IgD-negative memory B cell (primary cell): ENCODE measurements around the gene SP140. TPM values are rescaled to one million over a fixed set of nuclear protein-coding genes. Genes with fewer than 3 reads are reported as not detected.
A peak's percentile ranks its signal among the peaks of the same experiment; 100 is the strongest.
"Not testable (repeated sequence)": the region's sequence is repeated elsewhere in the genome, so short reads cannot be mapped to it uniquely, and the experiment has no call there.

ENCODE experiments used
- H3K27ac Mint-ChIP-seq, 3 donors: one replicate each; pipeline ENCODE4 v1.8.0; 2020 to 2022; ENCODE audit warnings: mild to moderate bottlenecking in 3 of 3, mixed read lengths in 3 of 3, moderate library complexity in 1 of 3
- H3K27me3 Mint-ChIP-seq: one replicate; pipeline ENCODE4 v1.8.0; 2021; ENCODE audit warnings: mixed read lengths
- H3K36me3 Mint-ChIP-seq: one replicate; pipeline ENCODE4 v1.8.0; 2020; ENCODE audit warnings: mild to moderate bottlenecking, mixed read lengths
- H3K4me1 Mint-ChIP-seq, 3 donors: one replicate each; pipeline ENCODE4 v1.8.0; 2020 to 2022; ENCODE audit warnings: mixed read lengths in 3 of 3, mild to moderate bottlenecking in 1 of 3
- H3K4me3 Mint-ChIP-seq, 4 donors: one replicate each; pipeline ENCODE4 v1.8.0; 2020 to 2022; ENCODE audit warnings: mild to moderate bottlenecking in 4 of 4, mixed read lengths in 4 of 4, moderate library complexity in 3 of 4
- H3K9me3 Mint-ChIP-seq, 3 donors: one replicate each; pipeline ENCODE4 v1.8.0; 2020 to 2021; ENCODE audit warnings: mixed read lengths in 3 of 3, mild to moderate bottlenecking in 1 of 3
- polyA plus RNA-seq: library from polyadenylated mRNA; unstranded; fragments of 300-500 nt; fragmentation: Illumina TruSeq; gene quantifications from one replicate; pipeline ENCODE4 v1.2.3, GENCODE V29; 2021

SP140 gene
- polyA plus RNA-seq, 1 donor from 2014 or later: 130 TPM

GRCh38 chr2:230335864-230336506, 110.4 kb downstream of the SP140 start:
- H3K9me3 Mint-ChIP-seq: no peaks in the 10 kb centered on the region
- peaks cover 24 to 48% (median 42%) of the 10 kb centered on the region in 3 donors for H3K4me1 Mint-ChIP-seq
- H3K4me3 Mint-ChIP-seq: peak overlapping the region in 2 of 4 donors; percentile 15 to 50
- H3K27me3 Mint-ChIP-seq: no peaks in the 10 kb centered on the region
- H3K36me3 Mint-ChIP-seq: peaks cover 15% of the 10 kb centered on the region
- peak overlapping the region; percentile 48 to 59 (median 59) for H3K27ac Mint-ChIP-seq

DNA sequence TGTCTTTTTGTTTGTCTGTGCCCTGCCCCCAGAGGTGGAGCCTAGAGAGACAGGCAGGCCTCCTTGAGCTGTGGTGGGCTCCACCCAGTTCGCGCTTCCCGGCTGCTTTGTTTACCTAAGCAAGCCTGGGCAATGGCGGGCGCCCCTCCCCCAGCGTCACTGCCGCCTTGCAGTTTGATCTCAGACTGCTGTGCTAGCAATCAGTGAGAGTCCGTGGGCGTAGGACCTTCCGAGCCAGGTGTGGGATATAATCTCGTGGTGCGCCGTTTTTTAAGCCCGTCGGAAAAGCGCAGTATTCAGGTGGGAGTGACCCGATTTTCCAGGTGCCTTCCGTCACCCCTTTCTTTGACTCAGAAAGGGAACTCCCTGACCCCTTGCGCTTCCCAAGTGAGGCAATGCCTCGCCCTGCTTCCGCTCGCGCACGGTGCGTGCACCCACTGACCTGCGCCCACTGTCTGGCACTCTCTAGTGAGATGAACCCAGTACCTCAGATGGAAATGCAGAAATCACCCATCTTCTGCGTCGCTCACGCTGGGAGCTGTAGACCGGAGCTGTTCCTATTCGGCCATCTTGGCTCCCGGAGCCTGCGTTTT, 116.5 kb downstream of the SP140 start:
- Mint-ChIP-seq H3K9me3 (peaks cover 8 to 35% (median 8%) of the 10 kb centered on the region in 3 donors), H3K4me1 (peaks cover 13 to 22% (median 18%) of the 10 kb centered on the region in 3 donors), H3K36me3 (peaks cover 34% of the 10 kb centered on the region)
- H3K27ac Mint-ChIP-seq, H3K27me3 Mint-ChIP-seq, H3K4me3 Mint-ChIP-seq: not testable (repeated sequence)

GRCh38 chr2:230343041-230343624, 117.6 kb downstream of the SP140 start:
- Mint-ChIP-seq H3K4me1 (peaks cover 20 to 30% (median 24%) of the 10 kb centered on the region in 3 donors), H3K9me3 (peaks cover 8 to 35% (median 8%) of the 10 kb centered on the region in 3 donors), H3K36me3 (peaks cover 35% of the 10 kb centered on the region), H3K4me3 (peak overlapping the region in 2 of 4 donors; percentile 8 to 37), H3K27ac (peak overlapping the region in 1 of 3 donors; percentile 3)
- not testable (repeated sequence) for H3K27me3 Mint-ChIP-seq

DNA sequence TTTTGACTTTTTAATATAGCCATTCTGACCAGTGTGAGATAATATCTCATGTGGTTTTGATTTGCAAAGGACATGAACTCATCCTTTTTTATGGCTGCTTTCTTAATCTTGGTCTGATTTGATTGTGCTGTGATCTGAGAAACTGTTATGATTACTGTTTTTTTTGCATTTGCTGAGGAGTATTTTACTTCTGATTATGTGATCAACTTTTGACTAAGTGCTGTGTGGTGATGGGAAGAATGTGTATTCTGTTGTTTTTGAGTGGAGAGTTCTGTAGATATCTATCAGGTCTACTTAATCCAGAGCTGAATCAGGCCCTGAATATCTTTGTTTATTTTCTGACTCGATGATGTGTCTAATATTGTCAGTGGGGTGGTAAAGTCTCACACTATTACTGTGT, 118.2 kb downstream of the SP140 start:
- Mint-ChIP-seq H3K4me1 (peaks cover 26 to 37% (median 30%) of the 10 kb centered on the region in 3 donors), H3K27me3 (no peaks in the 10 kb centered on the region), H3K9me3 (peaks cover 8 to 35% (median 8%) of the 10 kb centered on the region in 3 donors), H3K4me3 (peak overlapping the region in 2 of 4 donors; percentile 8 to 70), H3K27ac (no peak overlapping the region), H3K36me3 (peaks cover 35% of the 10 kb centered on the region)

GRCh38 chr2:230346465-230346864, 120.9 kb downstream of the SP140 start:
- Mint-ChIP-seq H3K27me3 (no peaks in the 10 kb centered on the region), H3K27ac (peak overlapping the region in 1 of 3 donors; percentile 41), H3K36me3 (peaks cover 34% of the 10 kb centered on the region), H3K4me3 (no peak overlapping the region), H3K4me1 (peaks cover 36 to 51% (median 40%) of the 10 kb centered on the region in 3 donors), H3K9me3 (peaks cover 8 to 35% (median 8%) of the 10 kb centered on the region in 3 donors)

DNA sequence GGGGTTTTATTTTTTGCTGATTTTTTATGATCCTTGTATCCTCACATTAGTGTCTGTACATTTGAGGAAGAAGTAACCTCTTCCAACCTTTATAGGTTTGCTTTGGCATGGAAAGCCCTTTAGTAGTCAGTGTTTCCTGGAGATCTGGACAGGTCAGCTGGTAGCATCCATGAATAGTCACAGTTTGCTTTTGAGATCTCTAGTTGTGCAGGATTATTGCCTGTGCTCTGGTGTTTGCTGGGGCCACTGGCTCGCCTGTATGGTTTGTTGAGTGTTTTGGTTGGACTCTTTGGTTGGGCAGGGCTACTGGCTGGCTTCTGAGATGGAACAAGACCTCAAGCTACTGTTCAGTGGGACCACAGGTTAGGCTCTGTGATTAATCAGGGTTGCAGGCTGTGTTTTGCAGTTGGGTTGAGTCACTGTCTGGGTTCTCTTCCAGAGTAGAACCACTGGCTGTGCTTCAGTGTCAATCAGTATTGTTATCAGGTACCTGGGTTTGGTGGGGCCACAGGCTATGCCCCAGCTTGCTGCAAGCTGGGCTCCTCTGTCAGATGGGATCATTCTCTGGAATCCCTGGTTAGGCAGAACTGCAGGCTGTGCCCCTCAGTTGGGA, 121.5 kb downstream of the SP140 start:
- Mint-ChIP-seq H3K9me3 (peaks cover 8 to 35% (median 8%) of the 10 kb centered on the region in 3 donors), H3K4me3 (peak overlapping the region in 2 of 4 donors; percentile 60 to 67), H3K36me3 (peaks cover 34% of the 10 kb centered on the region), H3K27me3 (no peaks in the 10 kb centered on the region), H3K4me1 (peaks cover 36 to 51% (median 40%) of the 10 kb centered on the region in 3 donors), H3K27ac (peak overlapping the region in 2 of 3 donors; percentile 13 to 72)

DNA sequence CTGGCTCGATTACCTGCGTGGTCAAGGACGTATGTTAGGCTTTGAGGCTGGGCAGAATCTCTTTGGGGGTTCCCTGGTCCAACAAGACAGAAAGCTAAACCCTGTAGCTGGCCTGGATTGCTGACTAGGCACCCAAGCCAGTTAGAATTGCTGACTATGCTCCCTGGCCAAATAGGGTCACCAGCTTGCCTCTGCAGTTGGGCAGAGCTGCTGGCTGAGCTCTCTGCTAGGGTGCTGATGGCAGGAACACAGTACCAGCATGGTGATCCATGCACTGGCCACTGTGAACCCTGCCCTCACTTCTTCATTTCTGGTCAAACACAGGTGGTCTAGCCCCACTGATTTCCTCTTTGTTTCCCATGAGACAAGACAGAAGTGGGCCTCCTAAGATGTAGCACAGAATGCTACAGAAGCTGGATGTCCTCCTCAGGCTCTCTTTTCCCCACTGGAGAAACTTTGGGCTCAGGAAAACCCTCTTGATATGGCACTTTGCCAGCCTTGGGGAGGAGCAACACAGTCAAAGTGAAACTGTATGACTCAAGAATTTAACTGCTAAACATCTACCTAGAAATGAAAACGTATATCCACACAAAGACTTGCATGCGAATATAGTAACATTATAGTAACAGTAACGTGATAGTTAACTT, 122.2 kb downstream of the SP140 start:
- Mint-ChIP-seq H3K9me3 (peaks cover 8 to 34% (median 8%) of the 10 kb centered on the region in 3 donors), H3K4me1 (peaks cover 33 to 44% (median 38%) of the 10 kb centered on the region in 3 donors), H3K4me3 (peak overlapping the region in 2 of 4 donors; percentile 69 to 88), H3K36me3 (peaks cover 31% of the 10 kb centered on the region), H3K27ac (peak overlapping the region; percentile 16 to 81 (median 72)), H3K27me3 (no peaks in the 10 kb centered on the region)

GRCh38 chr2:230348787-230349186, 123.3 kb downstream of the SP140 start:
- H3K4me3 Mint-ChIP-seq: no peak overlapping the region
- H3K9me3 Mint-ChIP-seq: peaks cover 6 to 27% (median 8%) of the 10 kb centered on the region in 3 donors
- H3K4me1 Mint-ChIP-seq: peaks cover 28 to 39% (median 33%) of the 10 kb centered on the region in 3 donors
- H3K27me3 Mint-ChIP-seq: no peaks in the 10 kb centered on the region
- H3K27ac Mint-ChIP-seq: peak overlapping the region in 1 of 3 donors; percentile 72
- H3K36me3 Mint-ChIP-seq: peaks cover 26% of the 10 kb centered on the region

DNA sequence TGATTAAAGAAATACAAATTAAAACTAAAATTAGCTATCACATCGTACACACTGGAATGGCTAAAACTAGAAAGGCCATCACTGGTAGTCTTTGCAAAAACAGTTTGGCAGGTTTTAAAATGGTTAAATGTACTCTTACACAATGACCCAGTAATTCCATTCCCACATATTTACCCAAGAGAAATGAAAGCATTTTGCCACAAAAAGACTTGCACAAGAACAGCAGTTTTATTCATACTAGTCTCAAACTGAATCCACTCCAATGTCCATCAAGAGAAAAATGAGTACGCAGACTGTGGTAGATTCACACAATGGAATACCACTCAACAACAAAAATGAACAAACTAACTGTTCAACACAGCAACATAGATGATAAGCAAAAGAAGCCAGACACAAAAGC, 130.5 kb downstream of the SP140 start:
- H3K4me3 Mint-ChIP-seq: no peak overlapping the region
- peaks cover 0 to 13% (median 2%) of the 10 kb centered on the region in 3 donors for H3K4me1 Mint-ChIP-seq
- peak overlapping the region in 1 of 3 donors; percentile 51 for H3K27ac Mint-ChIP-seq
- no peaks in the 10 kb centered on the region for H3K9me3 Mint-ChIP-seq
- no peaks in the 10 kb centered on the region for H3K27me3 Mint-ChIP-seq
- peaks cover 12% of the 10 kb centered on the region for H3K36me3 Mint-ChIP-seq

DNA sequence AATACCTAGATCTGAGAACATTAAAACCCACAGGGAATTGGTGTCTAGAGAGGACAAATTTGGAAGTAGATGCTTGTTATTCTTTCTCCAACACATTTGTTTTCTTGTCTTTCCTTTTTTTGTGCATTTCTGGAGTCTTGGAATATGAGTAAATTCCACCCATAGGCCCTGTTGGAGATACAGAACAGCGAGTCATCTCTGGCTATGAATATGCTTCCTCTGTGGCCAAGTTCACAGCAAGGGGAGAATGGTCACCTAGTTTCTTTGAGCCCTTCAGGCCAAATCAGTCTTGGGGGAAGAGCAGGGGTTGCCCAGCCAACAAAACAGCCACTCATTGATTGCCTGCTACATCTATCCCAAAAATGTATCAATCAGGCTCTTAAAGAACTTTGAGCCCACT, 132.8 kb downstream of the SP140 start:
- Mint-ChIP-seq H3K9me3 (no peaks in the 10 kb centered on the region), H3K4me3 (no peak overlapping the region), H3K4me1 (peaks cover 20 to 28% (median 21%) of the 10 kb centered on the region in 3 donors), H3K36me3 (peaks cover 10% of the 10 kb centered on the region), H3K27ac (peak overlapping the region in 1 of 3 donors; percentile 33), H3K27me3 (no peaks in the 10 kb centered on the region)

DNA sequence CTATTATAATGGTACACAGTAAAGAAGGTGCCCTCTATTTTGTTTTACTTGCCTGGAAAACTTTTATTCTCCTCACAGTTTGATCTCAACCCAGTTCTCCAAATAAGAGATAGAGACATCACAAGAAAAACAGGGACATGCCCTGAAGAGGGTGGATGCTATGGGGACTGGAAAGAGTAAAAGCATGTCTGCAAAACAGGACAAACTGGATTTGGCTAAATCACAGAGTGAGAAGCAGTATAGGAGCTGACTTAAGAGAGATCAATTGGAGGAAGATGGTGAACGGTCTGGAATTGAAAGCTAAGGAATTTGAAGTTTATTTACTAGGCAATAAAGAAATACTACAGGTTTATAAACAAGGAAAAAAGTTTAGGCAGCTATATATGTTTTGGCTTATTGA, 134.5 kb downstream of the SP140 start:
- H3K27me3 Mint-ChIP-seq: no peaks in the 10 kb centered on the region
- peak overlapping the region in 2 of 3 donors; percentile 14 to 20 for H3K27ac Mint-ChIP-seq
- H3K4me3 Mint-ChIP-seq: no peak overlapping the region
- H3K36me3 Mint-ChIP-seq: peaks cover 19% of the 10 kb centered on the region
- peaks cover 21 to 31% (median 27%) of the 10 kb centered on the region in 3 donors for H3K4me1 Mint-ChIP-seq
- H3K9me3 Mint-ChIP-seq: peaks cover 0 to 2% (median 0%) of the 10 kb centered on the region in 3 donors

DNA sequence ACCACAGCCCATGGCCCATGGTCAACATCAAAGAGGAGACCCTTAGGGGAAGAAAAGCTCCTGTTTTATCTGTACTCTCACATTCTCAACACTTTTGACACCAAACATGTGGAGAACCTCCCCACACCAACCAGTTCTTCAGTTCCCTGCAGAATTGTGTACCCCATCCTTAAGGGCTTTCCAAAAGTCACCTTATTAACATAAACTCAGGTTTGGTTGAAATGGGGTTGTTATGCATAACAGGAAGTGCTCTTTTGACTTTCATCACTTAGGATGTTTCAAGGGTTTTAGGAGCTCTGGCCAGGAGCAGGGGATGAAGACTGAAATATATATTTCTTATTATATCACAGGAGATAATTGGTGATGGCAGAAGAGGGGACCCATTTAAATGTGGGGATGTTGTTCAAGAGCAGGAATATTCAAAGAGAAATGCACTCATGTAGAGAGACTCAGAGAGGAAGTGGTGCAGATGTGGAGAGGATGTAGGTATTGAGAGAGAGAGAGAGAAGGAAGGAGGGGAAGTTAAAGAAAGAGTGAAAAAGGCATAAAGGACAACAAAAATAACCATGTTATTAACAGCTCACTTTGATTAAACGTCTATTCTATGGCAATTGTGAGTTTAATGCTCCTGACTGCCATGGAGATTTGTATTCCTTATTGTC, 136.6 kb downstream of the SP140 start:
- peaks cover 22% of the 10 kb centered on the region for H3K36me3 Mint-ChIP-seq
- no peaks in the 10 kb centered on the region for H3K27me3 Mint-ChIP-seq
- H3K27ac Mint-ChIP-seq: peak overlapping the region; percentile 5 to 85 (median 79)
- peak overlapping the region in 3 of 4 donors; percentile 1 to 63 (median 19) for H3K4me3 Mint-ChIP-seq
- H3K4me1 Mint-ChIP-seq: peaks cover 21 to 37% (median 30%) of the 10 kb centered on the region in 3 donors
- H3K9me3 Mint-ChIP-seq: peaks cover 0 to 2% (median 0%) of the 10 kb centered on the region in 3 donors
